ENCODE data around the gene TRAF5.
A peak's percentile ranks its signal among the peaks of the same experiment; 100 is the strongest.
"Not testable (repeated sequence)": the region's sequence is repeated elsewhere in the genome, so short reads cannot be mapped to it uniquely, and the experiment has no call there.

Gene TRAF5

DNA sequence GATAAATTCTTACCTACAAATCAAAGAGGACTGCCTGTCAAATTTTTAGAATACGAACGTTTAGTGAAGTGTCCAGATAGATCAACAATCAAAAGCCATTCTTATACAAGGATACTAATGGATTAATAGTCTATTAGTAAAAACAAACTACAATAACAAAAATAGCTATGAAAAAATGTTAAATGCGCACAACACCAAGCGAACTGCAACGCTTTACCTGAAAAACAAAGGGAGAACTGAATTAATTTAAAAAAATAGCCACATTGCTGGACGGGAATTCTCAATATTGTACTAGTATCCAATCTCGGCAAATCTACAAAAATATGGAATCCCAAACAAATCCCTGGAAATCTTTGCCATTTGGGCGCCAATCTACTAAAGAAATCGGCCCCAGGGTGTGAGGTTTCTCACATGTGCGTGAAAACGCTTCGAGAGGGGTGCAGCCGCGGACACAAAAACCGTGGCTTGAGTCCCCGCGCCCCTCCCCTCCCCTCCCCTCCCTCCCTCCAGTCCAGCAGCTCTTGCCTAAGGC is 55.6 kb downstream of the TRAF5 start:
- DNase-seq (ENCODE audit: low read depth) = no peak
- TF ChIP-seq, protein P1, sequence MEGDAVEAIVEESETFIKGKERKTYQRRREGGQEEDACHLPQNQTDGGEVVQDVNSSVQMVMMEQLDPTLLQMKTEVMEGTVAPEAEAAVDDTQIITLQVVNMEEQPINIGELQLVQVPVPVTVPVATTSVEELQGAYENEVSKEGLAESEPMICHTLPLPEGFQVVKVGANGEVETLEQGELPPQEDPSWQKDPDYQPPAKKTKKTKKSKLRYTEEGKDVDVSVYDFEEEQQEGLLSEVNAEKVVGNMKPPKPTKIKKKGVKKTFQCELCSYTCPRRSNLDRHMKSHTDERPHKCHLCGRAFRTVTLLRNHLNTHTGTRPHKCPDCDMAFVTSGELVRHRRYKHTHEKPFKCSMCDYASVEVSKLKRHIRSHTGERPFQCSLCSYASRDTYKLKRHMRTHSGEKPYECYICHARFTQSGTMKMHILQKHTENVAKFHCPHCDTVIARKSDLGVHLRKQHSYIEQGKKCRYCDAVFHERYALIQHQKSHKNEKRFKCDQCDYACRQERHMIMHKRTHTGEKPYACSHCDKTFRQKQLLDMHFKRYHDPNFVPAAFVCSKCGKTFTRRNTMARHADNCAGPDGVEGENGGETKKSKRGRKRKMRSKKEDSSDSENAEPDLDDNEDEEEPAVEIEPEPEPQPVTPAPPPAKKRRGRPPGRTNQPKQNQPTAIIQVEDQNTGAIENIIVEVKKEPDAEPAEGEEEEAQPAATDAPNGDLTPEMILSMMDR (IDR thresholded peaks at IDR 0.05; ENCODE audit: insufficient read depth, low read depth, low read length, missing control alignments) = no peak
- H3K4me3 ChIP-seq (ENCODE audit: low read length) = peak overlapping the region; percentile 85

DNA sequence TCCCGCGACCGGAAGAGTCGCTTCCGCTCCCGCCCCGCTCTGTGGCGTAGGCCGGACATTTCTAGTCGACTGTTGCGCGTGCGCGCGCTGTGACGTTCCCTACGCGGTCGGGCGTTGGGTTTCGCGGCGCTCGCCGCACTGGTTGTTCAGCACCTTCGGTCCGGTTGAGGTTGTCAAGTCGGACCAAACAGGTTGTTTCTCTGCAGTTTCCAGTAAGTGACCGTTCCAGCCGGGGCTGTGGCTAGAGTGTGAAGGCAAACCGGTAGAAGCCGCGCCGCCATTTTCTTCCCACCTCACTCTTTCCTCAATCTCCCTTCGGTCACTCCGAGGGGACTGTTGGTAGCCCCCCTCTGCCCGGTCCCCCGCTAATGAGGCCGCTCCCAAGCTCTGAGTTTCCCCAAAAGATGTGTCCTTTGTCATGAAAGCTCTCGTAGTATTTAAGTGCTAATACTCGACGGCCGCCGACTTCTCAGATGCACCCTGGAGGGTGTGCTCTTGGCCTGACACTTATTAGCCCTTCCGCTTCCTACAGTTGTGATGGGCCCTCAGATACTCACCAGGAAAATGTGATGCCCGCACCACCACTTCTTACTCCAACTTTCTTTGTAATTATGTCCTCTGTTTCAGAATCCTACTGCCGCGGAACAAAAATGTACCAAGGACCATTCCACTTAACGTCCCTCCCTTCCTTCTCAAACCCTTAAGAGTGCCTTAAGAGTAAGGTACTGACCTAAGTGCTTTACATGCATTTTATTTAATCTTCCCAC is 56.3 kb downstream of the TRAF5 start:
- TF ChIP-seq, protein P1 (IDR thresholded peaks at IDR 0.05; ENCODE audit: insufficient read depth, low read depth, low read length, missing control alignments) = no peak
- peak; percentile 89 for DNase-seq (ENCODE audit: low read depth)
- H3K4me3 ChIP-seq (ENCODE audit: low read length) = peak overlapping the region; percentile 85

DNA sequence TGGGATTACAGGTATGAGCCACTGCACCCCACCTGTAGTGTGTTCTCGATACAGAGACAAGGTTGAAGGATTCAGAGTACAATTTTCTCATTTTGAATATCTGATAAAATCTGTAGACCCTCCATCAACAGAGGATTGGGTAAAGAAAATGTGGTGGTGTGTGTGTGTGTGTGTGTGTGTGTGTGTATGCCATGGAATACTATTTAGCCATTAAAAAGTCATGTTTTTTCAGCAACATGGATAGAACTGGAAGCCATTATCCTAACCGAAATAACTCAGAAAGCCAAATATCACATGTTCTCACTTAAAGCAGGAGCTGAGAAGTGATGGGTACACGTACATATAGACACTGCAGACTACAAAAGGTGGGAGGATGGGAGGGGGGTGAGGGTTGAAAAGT is 57.9 kb downstream of the TRAF5 start:
- H3K4me3 ChIP-seq (ENCODE audit: low read length) = no peak overlapping the region
- no peak for DNase-seq (ENCODE audit: low read depth)
- TF ChIP-seq, protein P1 (IDR thresholded peaks at IDR 0.05; ENCODE audit: insufficient read depth, low read depth, low read length, missing control alignments) = no peak

DNA sequence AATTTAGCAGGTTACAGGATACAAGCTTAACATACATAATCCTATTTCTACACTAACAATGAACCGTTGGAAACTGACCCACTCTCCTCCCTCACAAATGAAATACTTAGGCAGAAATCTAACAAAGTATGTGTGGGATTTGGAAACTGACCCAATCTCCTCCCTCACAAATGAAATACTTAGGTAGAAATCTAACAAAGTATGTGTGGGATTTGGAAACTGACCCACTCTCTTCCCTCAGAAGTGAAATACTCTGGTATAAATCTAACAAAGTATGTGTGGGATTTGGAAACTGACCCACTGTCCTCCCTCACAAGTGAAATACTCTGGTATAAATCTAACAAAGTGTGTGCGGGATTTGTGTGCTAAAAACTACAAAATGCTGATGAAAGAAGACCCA is 60.3 kb downstream of the TRAF5 start:
- H3K4me3 ChIP-seq (ENCODE audit: low read length) = no peak overlapping the region
- no peak for DNase-seq (ENCODE audit: low read depth)
- TF ChIP-seq, protein P1 (IDR thresholded peaks at IDR 0.05; ENCODE audit: insufficient read depth, low read depth, low read length, missing control alignments) = no peak

DNA sequence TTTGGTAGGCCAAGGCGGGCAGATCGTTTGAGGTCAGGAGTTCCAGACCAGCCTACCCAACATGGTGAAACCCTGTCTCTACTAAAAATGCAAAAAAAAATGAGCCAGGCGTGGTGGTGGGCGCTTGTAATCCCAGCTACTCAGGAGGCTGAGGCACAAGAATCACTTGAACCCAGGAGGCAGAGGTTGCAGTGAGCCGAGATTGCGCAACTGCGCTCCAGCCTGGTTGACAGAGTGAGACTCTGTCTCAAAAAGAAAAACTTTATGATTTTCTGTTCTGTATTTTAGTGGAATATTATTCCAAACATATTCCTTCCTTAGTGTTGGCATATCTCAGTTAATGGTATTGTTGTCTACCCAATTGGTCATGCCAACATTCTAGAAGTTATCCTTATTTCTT is 64.2 kb downstream of the TRAF5 start:
- H3K4me3 ChIP-seq (ENCODE audit: low read length) = not testable (repeated sequence)

DNA sequence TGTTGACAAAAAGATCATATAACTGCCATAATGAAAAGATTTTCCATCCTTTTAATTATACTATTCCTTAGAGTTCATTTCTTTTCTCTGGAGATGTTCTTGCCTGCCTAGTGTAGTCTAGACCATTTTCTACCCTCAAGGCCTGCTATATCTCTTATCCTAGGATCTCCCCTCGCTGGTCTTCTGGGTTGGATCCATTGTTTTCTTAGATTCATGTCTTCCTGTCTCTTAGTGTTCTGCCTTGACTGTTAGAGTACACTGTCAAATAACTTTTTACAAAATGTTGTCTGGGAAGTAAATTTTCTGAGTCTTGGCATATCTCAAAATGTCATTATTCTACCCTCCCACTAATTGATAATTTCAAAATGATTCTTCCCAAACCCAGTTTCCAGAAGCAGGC is 66.6 kb downstream of the TRAF5 start:
- no peak overlapping the region for H3K4me3 ChIP-seq (ENCODE audit: low read length)
- TF ChIP-seq, protein P1 (IDR thresholded peaks at IDR 0.05; ENCODE audit: insufficient read depth, low read depth, low read length, missing control alignments) = no peak
- no peak for DNase-seq (ENCODE audit: low read depth)

More for the DNA sequence above, 64.2 kb downstream of the TRAF5 start:
- DNase-seq (ENCODE audit: low read depth) = not testable (repeated sequence)

DNA sequence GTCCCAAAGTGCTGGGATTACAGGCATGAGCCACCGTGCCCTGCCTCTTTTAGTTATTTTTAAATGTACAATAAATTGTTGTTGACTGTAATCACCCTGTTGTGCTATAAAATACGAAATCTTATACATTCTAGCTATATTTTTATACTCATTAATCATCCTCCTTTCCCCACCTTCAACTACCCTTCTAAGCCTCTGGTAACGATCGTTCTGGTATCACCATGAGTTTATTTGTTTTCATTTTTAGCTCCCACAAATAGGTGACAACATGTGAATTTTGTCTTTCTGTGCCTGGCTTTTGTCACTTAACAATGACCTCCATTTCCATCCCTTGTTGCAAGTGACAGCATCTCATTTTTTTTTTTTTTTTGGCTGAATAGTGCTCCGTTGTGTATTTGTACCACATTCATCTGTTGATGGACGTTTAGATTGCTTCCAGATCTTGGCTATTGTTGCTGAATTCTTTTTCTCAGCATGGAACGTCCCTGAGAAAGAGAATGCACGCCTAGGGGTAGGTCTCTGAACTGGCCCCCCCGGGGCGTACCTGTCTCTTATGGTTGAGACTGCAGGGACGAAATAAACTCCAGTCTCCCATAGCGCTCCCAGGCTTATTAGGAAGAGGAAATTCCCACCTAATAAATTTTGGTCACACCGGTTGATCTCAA is 71.8 kb downstream of the TRAF5 start:
- not testable (repeated sequence) for DNase-seq (ENCODE audit: low read depth); H3K4me3 ChIP-seq (ENCODE audit: low read length)

DNA sequence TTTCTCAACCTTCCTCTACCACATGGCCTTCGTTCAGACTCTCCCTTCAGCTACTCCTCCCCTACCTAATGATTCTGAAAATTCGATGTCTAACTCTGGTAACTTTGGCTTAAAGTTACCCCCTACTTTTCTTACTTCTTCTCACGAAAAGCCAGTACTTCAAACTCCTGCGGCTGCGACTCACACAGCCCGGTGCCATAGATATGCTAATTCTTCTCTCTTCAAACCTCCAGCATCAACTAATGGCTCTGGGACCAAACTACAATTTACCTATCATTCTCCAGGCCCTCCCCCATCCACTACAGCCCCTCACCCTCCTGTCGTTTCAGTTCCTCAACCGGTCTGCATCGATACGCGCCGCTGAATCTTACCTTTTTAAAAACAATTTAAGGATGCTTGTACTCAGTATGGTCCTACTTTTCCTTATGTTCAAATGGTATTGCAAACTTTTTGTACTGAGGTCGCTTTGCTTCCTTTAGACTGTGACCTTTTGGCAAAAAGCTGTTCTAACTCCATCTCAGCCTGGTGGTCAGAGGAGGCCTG is 73.3 kb downstream of the TRAF5 start:
- H3K4me3 ChIP-seq (ENCODE audit: low read length); DNase-seq (ENCODE audit: low read depth): not testable (repeated sequence)

DNA sequence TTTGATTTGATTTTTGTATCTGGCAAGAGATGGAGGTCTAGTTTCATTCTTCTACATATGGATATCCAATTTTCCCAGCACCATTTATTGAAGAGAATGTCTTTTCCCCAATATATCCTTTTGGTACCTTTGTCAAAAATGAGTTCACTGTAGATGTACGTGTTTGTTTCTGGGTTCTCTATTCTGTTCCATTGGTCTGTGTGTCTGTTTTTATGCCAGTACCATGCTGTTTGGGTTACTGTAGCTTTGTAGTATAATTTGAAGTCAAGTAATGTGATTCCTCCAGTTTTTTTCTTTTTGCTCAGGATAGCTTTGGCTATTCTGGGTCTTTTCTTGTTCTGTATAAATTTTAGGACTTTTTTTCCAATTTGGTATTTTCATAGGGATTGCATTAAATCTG is 75.1 kb downstream of the TRAF5 start:
- H3K4me3 ChIP-seq (ENCODE audit: low read length); DNase-seq (ENCODE audit: low read depth): not testable (repeated sequence)

DNA sequence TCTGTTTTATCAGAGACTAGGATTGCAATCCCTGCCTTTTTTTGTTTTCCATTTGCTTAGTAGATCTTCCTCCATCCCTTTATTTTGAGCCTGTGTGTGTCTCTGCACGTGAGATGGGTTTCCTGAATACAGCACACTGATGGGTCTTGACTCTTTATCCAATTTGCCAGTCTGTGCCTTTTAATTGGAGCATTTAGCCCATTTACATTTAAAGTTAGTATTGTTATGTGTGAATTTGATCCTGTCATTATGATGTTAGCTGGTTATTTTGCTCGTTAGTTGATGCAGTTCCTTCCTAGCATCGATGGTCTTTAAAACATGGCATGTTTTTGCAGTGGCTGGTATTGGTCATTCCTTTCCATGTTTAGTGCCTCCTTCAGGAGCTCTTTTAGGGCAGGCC is 79.5 kb downstream of the TRAF5 start:
- DNase-seq (ENCODE audit: low read depth); H3K4me3 ChIP-seq (ENCODE audit: low read length): not testable (repeated sequence)

DNA sequence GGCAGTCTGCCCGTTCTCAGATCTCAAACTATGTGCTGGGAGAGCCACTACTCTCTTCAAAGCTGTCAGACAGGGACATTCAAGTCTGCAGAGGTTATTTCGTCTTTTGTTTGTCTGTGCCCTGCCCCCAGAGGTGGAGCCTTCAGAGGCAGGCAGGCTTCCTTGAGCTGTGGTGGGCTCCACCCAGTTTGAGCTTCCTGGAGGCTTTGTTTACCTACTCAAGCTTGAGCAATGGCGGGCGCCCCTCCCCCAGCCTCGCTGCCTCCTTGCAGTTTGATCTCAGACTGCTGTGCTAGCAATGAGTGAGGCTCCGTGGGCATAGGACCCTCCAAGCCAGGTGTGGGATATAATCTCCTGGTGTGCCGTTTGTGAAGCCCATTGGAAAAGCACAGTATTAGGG is 81.1 kb downstream of the TRAF5 start:
- not testable (repeated sequence) for DNase-seq (ENCODE audit: low read depth); H3K4me3 ChIP-seq (ENCODE audit: low read length)

Data from epithelial cell of esophagus (primary cell).